Activated CD8-positive, alpha-beta memory T cell treated with anti-CD3 and anti-CD28 coated beads for 1 hour (primary cell): ENCODE results near the gene KDM3B.
"Not testable (repeated sequence)": the region's sequence is repeated elsewhere in the genome, so short reads cannot be mapped to it uniquely, and the experiment has no call there.

Experiments
- DNase-seq, 2 donors: peaks; one replicate each; pipeline ENCODE4 v3.0.0-alpha.2; 2020; ENCODE audit warnings: low read depth in 1 of 2; ENCODE audit errors: extremely low read depth in 1 of 2

The KDM3B gene

DNA sequence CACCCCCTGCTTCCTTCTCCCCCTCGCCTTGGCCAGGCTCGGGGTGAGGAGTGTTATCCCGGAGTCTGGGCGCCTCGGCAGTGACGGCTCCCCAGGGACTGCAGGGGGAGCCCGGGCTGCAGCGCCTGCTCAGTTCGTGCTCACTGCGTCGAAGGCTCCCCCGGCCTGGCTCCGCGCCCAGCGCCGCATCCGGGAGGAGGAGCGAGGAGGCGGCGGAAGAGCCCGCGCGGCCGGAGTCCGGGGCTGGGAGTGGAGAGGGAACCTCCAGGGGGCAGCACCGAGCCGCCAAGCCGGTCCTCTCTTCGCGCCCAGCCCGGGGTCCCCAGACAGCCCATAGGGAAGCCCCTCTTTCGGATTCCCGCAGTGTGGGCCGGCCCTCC lies 111.5 kb downstream of the KDM3B start:
- peak; percentile 82 to 91 for DNase-seq

DNA sequence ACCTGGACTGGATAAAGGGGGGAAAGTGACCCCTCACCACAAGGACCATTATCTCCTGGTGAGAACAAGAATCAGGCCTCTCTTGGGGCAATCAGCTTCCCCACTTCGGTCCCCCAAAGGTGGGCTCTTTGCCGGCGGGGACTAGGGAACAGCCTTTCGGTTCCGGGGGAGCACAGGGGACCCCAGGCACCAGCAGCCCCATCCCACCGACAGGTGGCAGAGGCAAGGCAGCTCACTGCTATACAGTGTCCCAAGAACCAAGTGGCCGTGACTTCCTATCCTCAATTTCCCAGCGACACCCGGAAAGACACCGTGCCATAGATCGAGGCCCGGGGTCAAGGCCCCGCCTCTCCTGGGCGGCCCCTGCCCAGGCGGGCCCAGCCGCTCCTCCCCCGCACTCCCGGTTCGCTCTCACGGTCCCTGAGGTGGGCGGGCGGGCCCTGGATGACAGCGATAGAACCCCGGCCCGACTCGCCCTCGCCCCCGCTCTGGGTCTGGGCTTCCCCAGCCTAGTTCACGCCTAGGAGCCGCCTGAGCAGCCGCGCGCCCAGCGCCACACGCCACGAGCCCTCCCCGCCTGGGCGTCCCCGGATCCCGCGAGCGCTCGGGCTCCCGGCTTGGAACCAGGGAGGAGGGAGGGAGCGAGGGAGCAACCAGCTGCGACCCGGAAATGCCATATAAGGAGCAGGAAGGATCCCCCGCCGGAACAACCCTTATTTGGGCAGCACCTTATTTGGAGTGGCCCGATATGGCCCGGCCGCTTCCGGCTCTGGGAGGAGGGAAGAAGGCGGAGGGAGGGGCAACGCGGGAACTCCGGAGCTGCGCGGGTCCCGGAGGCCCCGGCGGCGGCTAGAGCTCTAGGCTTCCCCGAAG lies 112.1 kb downstream of the KDM3B start:
- peak; percentile 89 to 93 for DNase-seq

DNA sequence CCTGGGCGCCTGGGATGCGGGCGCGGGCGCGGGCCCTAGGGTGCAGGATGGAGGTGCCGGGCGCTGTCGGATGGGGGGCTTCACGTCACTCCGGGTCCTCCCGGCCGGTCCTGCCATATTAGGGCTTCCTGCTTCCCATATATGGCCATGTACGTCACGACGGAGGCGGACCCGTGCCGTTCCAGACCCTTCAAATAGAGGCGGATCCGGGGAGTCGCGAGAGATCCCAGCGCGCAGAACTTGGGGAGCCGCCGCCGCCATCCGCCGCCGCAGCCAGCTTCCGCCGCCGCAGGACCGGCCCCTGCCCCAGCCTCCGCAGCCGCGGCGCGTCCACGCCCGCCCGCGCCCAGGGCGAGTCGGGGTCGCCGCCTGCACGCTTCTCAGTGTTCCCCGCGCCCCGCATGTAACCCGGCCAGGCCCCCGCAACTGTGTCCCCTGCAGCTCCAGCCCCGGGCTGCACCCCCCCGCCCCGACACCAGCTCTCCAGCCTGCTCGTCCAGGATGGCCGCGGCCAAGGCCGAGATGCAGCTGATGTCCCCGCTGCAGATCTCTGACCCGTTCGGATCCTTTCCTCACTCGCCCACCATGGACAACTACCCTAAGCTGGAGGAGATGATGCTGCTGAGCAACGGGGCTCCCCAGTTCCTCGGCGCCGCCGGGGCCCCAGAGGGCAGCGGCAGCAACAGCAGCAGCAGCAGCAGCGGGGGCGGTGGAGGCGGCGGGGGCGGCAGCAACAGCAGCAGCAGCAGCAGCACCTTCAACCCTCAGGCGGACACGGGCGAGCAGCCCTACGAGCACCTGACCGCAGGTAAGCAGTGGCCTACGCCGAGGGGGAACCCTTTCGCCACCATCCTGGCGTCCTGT lies 113.0 kb downstream of the KDM3B start, which contains the start of gene EGR1:
TSS of gene EGR1 (plus strand) at position 219 of the 864 bp plus-strand sequence. CDS start at position 502, 283 bp downstream.
- peak; percentile 89 to 93 for DNase-seq

DNA sequence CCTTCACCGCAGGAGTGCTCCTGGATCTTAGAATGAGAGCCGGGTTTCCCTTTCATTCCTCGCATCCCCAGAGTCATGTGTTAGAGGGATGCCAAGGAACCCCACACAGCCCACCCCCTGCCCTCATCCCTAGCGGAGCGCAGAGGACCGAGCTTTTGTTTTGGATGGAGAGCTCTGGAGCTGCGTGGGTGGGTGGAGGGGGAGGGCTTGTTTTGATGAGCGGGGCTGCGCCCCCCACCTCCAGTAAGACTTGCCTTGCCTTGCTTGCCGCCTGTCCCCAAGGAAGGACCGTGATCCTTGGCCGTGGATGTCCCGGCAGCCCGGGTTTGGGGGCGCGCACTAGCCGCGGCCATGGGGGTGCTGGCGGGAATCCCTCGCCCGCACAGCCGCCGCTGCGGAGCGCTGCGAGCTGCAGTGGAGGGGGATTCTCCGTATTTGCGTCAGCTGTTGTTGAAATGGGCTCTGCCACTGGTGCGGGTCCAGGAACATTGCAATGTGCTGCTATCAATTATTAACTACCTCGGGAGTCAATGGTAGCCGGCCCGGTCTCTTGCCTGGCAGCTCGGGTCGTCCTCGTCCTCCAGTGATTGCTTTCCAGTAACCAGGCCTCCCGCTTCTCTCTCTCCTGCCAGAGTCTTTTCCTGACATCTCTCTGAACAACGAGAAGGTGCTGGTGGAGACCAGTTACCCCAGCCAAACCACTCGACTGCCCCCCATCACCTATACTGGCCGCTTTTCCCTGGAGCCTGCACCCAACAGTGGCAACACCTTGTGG lies 113.8 kb downstream of the KDM3B start:
- DNase-seq = no peak

DNA sequence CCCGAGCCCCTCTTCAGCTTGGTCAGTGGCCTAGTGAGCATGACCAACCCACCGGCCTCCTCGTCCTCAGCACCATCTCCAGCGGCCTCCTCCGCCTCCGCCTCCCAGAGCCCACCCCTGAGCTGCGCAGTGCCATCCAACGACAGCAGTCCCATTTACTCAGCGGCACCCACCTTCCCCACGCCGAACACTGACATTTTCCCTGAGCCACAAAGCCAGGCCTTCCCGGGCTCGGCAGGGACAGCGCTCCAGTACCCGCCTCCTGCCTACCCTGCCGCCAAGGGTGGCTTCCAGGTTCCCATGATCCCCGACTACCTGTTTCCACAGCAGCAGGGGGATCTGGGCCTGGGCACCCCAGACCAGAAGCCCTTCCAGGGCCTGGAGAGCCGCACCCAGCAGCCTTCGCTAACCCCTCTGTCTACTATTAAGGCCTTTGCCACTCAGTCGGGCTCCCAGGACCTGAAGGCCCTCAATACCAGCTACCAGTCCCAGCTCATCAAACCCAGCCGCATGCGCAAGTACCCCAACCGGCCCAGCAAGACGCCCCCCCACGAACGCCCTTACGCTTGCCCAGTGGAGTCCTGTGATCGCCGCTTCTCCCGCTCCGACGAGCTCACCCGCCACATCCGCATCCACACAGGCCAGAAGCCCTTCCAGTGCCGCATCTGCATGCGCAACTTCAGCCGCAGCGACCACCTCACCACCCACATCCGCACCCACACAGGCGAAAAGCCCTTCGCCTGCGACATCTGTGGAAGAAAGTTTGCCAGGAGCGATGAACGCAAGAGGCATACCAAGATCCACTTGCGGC lies 114.6 kb downstream of the KDM3B start:
- DNase-seq = peak in 1 of 2 donors; percentile 37

DNA sequence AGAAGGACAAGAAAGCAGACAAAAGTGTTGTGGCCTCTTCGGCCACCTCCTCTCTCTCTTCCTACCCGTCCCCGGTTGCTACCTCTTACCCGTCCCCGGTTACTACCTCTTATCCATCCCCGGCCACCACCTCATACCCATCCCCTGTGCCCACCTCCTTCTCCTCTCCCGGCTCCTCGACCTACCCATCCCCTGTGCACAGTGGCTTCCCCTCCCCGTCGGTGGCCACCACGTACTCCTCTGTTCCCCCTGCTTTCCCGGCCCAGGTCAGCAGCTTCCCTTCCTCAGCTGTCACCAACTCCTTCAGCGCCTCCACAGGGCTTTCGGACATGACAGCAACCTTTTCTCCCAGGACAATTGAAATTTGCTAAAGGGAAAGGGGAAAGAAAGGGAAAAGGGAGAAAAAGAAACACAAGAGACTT lies 115.2 kb downstream of the KDM3B start:
- peak in 1 of 2 donors; percentile 48 for DNase-seq

DNA sequence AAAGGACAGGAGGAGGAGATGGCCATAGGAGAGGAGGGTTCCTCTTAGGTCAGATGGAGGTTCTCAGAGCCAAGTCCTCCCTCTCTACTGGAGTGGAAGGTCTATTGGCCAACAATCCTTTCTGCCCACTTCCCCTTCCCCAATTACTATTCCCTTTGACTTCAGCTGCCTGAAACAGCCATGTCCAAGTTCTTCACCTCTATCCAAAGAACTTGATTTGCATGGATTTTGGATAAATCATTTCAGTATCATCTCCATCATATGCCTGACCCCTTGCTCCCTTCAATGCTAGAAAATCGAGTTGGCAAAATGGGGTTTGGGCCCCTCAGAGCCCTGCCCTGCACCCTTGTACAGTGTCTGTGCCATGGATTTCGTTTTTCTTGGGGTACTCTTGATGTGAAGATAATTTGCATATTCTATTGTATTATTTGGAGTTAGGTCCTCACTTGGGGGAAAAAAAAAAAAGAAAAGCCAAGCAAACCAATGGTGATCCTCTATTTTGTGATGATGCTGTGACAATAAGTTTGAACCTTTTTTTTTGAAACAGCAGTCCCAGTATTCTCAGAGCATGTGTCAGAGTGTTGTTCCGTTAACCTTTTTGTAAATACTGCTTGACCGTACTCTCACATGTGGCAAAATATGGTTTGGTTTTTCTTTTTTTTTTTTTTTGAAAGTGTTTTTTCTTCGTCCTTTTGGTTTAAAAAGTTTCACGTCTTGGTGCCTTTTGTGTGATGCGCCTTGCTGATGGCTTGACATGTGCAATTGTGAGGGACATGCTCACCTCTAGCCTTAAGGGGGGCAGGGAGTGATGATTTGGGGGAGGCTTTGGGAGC lies 115.9 kb downstream of the KDM3B start:
- no peak for DNase-seq

DNA sequence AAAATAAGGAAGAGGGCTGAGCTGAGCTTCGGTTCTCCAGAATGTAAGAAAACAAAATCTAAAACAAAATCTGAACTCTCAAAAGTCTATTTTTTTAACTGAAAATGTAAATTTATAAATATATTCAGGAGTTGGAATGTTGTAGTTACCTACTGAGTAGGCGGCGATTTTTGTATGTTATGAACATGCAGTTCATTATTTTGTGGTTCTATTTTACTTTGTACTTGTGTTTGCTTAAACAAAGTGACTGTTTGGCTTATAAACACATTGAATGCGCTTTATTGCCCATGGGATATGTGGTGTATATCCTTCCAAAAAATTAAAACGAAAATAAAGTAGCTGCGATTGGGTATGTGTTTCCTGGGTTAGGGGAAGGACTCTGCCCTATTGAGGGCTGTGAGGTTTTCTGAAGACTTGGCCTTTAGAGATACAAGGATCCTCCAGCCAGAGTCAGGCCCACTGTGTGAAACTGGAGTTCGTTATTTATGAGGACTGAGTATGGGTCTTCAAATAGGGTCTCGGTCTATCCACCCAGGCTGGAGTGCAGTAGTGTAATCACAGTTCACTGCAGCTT lies 116.6 kb downstream of the KDM3B start:
- DNase-seq = no peak

DNA sequence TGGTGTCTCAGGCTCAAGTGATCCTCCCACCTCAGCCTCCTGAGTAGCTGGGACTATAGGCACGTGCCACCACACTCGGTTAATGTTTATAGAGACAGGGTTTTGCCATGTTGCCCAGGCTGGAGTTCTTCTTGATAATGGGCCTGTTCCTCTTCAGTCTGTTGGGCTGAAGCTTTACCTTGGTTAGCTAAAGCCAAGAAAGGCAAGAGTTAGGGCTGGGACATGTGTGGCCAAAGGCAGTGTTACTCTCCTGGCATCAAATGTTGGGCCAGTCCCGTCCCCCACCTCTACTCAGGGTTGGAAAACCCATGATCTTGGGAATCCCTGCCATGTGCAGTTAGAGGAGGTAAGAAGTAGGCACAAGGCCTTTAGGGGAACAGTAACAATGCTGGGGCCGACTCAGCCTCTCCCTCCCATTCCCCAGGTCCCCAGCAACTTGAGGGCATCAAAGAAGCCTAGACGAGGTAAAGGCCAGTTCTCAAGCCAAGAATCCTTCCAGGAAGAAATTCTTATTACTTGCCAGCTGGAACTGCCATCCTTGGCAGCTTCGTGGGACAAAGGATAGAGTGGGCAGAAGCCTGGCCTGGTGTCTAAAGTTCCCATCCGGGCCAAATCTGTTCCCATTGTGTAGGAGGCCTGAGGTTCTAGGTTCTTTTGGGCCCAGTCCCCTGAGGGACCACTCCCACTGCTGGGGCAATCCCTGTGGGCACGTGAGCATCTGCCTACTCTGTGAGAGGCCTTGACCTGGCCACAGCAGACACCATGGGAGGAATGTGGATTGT lies 117.2 kb downstream of the KDM3B start:
- peak in 1 of 2 donors; percentile 70 for DNase-seq

DNA sequence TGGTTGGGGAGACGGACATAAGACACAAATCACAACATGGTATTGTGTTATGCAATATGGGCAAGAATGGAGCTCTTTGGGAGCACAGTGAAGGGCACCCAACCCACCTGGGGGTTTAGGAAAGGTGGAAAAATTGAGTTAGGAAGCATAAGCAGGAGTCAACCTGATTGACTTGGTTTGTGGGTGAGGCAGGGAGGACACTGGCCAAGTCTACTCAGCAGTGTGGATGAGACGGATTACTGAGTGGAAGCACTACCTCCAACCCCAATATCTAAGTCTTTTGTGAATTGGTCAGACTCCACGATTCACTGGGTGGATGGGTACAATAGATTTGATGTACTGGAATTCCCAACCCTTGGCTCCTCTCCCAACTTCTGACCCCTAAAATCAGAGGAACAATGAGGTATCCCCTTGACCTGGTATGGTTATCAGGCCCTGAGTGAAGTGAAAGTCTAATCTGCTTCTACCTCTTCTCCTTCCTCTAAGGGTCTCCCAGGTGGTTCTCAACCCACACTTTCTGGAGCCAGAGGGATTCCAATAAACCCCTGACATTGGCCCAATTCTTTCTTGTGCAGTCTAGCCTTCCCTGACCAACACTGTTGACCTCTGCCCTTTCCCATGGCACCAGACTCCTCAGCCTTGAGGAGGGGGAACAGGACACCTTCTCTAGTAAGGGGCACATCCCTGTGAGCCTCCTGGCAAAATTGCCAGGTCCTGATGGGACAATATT lies 118.0 kb downstream of the KDM3B start:
- no peak for DNase-seq

DNA sequence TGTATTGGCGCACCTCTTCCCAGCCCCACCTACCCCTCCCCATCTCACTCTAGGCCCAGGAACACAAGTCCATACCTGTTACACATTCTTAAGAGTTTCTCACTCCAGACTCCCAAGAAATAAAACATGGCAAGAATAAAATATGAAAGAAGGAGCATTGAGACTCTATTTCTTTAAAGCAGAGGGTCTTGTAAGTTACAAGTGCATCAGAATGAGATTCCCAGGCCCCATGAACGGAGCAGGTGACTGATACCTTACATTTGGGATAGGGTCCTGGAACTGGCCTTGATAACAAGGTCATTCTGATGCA lies 118.5 kb downstream of the KDM3B start:
- DNase-seq = no peak

DNA sequence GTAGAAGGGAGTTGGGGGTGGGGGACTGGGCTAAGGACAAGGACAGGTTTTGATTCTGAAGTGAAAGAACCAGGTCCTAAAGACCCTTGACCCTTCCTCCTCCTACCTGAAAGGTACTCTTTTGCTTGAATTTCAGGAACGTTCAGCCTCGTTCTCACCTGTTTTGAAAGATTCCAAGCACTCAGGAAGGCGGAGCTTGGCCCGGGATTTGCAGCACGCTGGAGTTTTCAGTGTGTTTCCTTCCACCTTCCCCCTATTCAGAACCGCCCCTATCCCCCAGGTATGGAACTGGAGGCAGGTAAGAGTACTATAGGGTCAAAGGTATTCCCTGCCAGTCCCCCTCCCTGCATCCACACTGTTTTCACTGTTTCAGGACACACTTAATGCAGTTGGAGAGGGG lies 119.9 kb downstream of the KDM3B start:
- DNase-seq = no peak

DNA sequence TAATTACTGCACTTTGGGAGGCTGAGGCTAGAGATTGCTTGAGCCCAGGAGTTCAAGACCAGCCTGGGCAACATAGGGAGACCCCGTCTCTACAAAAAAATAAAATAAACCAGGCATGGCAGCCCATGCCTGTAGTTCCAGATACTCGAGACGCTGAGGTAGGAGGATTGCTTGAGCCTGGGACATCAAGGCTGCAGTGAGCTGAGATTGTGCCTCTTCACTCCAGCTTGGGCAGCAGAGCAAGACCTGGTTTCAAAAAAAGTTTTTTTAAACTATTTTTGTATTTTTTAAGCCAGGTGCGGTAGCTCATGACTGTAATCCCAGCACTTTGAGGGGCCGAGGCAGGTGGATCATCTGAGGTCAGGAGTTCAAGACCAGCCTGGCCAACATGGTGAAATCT lies 120.7 kb downstream of the KDM3B start:
- DNase-seq = not testable (repeated sequence)

DNA sequence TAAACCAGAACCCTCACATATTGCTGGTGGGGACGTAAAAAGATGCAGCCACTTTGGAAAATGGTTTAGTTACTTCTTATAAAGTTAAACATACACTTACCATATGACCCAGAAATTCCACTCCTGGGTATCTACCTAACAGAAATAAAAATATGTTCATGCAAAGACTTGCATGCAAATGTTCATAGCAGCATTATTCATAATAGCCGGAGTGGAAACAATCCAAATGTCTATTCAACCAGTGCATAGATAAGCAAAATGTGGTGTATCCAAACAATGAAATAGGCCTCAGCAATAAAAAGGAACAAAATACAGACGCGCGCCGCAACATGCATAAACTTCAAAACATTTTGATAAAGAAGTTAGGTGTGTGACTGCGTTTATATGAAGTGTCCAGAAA lies 124.4 kb downstream of the KDM3B start:
- DNase-seq = no peak

DNA sequence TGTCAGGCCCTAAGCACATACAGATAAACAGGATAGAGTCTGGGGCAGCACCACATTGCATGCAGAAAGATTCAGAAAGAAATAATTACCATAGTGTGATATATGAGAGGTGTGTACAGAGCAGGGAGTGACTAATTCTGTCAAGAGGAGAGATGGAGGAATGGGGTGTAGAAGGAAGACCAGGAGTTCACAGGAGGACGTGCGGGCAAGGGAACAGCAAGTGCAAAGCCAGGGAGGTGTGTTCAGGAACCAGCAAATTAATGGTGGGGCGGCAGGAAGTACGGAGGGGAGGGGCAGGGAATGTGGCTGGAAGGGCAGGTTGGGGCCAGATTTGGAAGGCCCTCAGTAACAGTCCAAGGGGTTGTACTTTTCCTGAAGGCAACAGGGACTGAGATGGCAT lies 130.2 kb downstream of the KDM3B start:
- DNase-seq = no peak
